Testis (tissue), 2 donors: Measurements from ENCODE around the gene PCDHA5.
"Not testable (repeated sequence)": the region's sequence is repeated elsewhere in the genome, so short reads cannot be mapped to it uniquely, and the experiment has no call there.

Source experiments
- CTCF ChIP-seq, 3 experiments: fragments of 450-650 bp in 2 of 3; fragments of 200-600 bp in 1 of 3; sonication (generic) in 1 of 3; IDR thresholded peaks; one replicate each; pipeline ENCODE4 v1.5.1; 2016 to 2019; ENCODE audit warnings: antibody characterized with exemption in 3 of 3, mild to moderate bottlenecking in 2 of 3, moderate library complexity in 1 of 3
- POLR2A ChIP-seq: fragments of 450-650 bp; IDR thresholded peaks from one replicate; pipeline ENCODE4 v1.6.1; 2017; ENCODE audit warnings: antibody characterized with exemption, mild to moderate bottlenecking, moderate library complexity

GRCh38 chr5:140796072-140796717, 25.2 kb upstream of the PCDHA5 start:
- not testable (repeated sequence) for TF ChIP-seq CTCF (IDR thresholded peaks at IDR 0.05); POLR2A
